DMS79 (cell line): ENCODE data around the gene NR1H3.

Source experiments
- DNase-seq: peaks from one replicate; lab custom pipeline; 2025; lab: John Stamatoyannopoulos, UW

Gene NR1H3

GRCh38 chr11:47269829-47270305, 12.1 kb downstream of the NR1H3 start, which contains the start of gene MADD:
Gene MADD (plus strand): TSS chr11:47270133.
- DNase-seq = peak; percentile 75

GRCh38 chr11:47270331-47271271, 12.8 kb downstream of the NR1H3 start:
- DNase-seq = peak; percentile 35

GRCh38 chr11:47271328-47271727, 13.5 kb downstream of the NR1H3 start:
- no peak for DNase-seq

GRCh38 chr11:47271961-47272661, 14.3 kb downstream of the NR1H3 start:
- peak; percentile 39 for DNase-seq

- DNase-seq = no peak
Measured at GRCh38 chr11:47272706-47273105, 14.9 kb downstream of the NR1H3 start.

GRCh38 chr11:47274495-47275235, 16.9 kb downstream of the NR1H3 start:
- DNase-seq = no peak

- DNase-seq = no peak
Measured at GRCh38 chr11:47276923-47277322, 19.1 kb downstream of the NR1H3 start.

GRCh38 chr11:47278058-47278457, 20.3 kb downstream of the NR1H3 start:
- DNase-seq = no peak

- DNase-seq = no peak
Measured at GRCh38 chr11:47278769-47279168, 21.0 kb downstream of the NR1H3 start.

GRCh38 chr11:47280099-47280498, 22.3 kb downstream of the NR1H3 start:
- DNase-seq = no peak

GRCh38 chr11:47280860-47281259, 23.1 kb downstream of the NR1H3 start:
- no peak for DNase-seq

GRCh38 chr11:47282462-47282861, 24.7 kb downstream of the NR1H3 start:
- no peak for DNase-seq

- DNase-seq = no peak
Measured at GRCh38 chr11:47284151-47284550, 26.4 kb downstream of the NR1H3 start.

GRCh38 chr11:47285969-47286770, 28.4 kb downstream of the NR1H3 start:
- DNase-seq = no peak

- no peak for DNase-seq
Measured at GRCh38 chr11:47288066-47288465, 30.3 kb downstream of the NR1H3 start.

GRCh38 chr11:47289856-47290255, 32.1 kb downstream of the NR1H3 start:
- DNase-seq = no peak

GRCh38 chr11:47295385-47295784, 37.6 kb downstream of the NR1H3 start:
- DNase-seq = no peak

GRCh38 chr11:47296045-47296444, 38.2 kb downstream of the NR1H3 start:
- peak; percentile 68 for DNase-seq

- no peak for DNase-seq
Measured at GRCh38 chr11:47299078-47299477, 41.3 kb downstream of the NR1H3 start.

GRCh38 chr11:47302853-47303252, 45.1 kb downstream of the NR1H3 start:
- no peak for DNase-seq

GRCh38 chr11:47305734-47306483, 48.1 kb downstream of the NR1H3 start:
- DNase-seq = peak; percentile 5
